GM12892 (cell line): ENCODE measurements around the gene TUT7.

ENCODE experiments used
- POLR2A ChIP-seq: IDR thresholded peaks from 2 replicates; pipeline ENCODE4 v1.6.1; 2011; ENCODE audit warnings: low read depth, low read length, control low read depth
- POLR2AphosphoS5 ChIP-seq: IDR thresholded peaks from 2 replicates; pipeline ENCODE4 v1.6.1; 2011; ENCODE audit warnings: low read depth, low read length, control low read depth
- TAF1 ChIP-seq: IDR thresholded peaks from 2 replicates; pipeline ENCODE4 v1.6.1; 2011; ENCODE audit warnings: low read depth, mild to moderate bottlenecking, control low read depth, low read length, borderline replicate concordance

DNA sequence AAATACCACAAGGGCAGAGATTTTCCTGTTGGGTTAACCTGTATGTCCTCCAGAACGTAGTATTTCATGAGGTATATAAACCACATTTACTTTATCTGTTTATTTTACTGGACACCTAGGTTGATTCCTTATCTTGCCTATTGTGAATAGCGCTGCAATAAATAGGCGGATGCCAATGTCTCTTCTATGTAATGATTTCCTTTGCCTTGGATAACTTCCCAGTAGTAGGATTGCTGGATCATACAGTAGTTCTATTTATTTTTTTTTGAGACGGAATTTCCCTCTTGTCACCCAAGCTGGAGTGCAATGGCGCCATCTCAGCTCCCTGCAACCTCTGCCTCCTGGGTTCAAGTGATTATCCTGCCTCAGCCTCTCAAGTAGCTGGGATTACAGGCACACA lies 15.6 kb upstream of the TUT7 start:
- TF ChIP-seq POLR2AphosphoS5 (no peak), POLR2A (no peak), TAF1 (no peak)
